Loucy (cell line): ENCODE data around the gene HAUS8.
"Not testable (repeated sequence)": the region's sequence is repeated elsewhere in the genome, so short reads cannot be mapped to it uniquely, and the experiment has no call there.

Experiments used
- EZH2phosphoT487 ChIP-seq: fragments of 200-600 bp; IDR thresholded peaks from 2 replicates; pipeline ENCODE4 v1.6.1; 2018; ENCODE audit warnings: antibody characterized with exemption, mild to moderate bottlenecking, moderate library complexity, borderline replicate concordance
- TF ChIP-seq, protein P1 (sequence below): fragments of 200-600 bp; sonication (generic); conservative IDR thresholded peaks from 2 replicates; pipeline ENCODE4 v1.5.1; 2014; ENCODE audit warnings: mild to moderate bottlenecking, antibody characterized with exemption, low read length

DNA sequence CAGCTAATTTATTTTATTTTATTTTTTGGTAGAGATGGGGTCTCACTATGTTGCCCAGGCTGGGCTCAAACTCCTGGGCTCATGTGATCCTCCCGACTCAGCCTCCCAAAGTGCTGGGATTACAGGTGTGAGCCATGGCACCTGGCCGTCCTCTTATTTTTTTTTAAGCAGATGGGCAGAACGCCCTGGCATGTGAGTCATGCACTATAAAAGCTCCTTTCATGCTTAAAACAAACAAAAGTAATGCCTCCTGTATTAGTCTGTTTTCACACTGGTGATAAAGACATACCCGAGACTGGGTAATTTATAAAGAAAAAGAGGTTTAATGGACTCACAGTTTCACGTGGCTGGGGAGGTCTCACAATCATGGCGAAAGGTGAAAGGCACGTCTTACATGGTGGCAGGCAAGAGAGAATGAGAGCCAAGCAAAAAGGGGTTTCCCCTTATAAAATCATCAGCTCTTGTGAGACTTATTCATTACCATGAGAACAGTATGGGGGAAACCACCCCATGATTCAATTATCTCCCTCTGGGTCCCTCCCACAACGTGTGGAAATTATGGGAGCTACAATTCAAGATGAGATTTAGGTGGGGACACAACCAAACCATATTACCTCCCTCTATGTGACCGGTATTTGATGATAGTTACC is 60.9 kb downstream of the HAUS8 start:
- TF ChIP-seq EZH2phosphoT487, result not testable (repeated sequence)
- TF ChIP-seq, protein P1, sequence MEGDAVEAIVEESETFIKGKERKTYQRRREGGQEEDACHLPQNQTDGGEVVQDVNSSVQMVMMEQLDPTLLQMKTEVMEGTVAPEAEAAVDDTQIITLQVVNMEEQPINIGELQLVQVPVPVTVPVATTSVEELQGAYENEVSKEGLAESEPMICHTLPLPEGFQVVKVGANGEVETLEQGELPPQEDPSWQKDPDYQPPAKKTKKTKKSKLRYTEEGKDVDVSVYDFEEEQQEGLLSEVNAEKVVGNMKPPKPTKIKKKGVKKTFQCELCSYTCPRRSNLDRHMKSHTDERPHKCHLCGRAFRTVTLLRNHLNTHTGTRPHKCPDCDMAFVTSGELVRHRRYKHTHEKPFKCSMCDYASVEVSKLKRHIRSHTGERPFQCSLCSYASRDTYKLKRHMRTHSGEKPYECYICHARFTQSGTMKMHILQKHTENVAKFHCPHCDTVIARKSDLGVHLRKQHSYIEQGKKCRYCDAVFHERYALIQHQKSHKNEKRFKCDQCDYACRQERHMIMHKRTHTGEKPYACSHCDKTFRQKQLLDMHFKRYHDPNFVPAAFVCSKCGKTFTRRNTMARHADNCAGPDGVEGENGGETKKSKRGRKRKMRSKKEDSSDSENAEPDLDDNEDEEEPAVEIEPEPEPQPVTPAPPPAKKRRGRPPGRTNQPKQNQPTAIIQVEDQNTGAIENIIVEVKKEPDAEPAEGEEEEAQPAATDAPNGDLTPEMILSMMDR, result not testable (repeated sequence)
